ENCODE measurements around the gene DIRAS2.

DIRAS2 gene

DNA sequence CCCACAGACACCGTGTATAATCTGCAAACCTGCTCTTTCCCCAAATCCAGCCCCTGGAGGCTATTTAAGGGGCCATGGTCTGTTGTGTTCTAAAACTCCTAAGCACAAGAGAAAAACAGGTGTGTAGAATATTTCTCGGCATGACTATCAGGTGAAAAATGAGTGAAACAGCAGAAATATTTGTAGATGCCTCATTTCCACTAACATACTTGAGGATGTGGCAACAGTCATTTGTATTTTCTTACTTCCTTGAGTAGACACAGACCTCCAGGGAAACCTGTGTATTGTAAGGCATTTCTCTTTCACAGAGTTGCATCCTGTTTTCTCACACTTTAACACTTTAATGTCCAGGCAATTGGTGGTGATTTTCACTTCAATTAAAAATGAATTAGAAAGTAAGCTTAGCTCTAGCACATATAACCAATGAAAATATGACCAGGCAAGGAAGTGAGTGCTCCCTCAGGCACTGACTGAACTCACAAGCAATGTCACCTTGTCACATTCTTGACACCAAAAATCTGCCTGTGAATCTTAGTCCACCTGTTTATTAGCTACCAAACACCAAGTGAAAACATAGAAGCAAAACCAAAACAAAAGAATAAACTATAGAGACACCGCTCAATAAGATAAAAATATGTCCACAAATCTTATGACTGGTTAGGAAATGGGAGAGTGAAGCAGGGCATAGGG lies 64.4 kb downstream of the DIRAS2 start:
- TF ChIP-seq, protein P1, sequence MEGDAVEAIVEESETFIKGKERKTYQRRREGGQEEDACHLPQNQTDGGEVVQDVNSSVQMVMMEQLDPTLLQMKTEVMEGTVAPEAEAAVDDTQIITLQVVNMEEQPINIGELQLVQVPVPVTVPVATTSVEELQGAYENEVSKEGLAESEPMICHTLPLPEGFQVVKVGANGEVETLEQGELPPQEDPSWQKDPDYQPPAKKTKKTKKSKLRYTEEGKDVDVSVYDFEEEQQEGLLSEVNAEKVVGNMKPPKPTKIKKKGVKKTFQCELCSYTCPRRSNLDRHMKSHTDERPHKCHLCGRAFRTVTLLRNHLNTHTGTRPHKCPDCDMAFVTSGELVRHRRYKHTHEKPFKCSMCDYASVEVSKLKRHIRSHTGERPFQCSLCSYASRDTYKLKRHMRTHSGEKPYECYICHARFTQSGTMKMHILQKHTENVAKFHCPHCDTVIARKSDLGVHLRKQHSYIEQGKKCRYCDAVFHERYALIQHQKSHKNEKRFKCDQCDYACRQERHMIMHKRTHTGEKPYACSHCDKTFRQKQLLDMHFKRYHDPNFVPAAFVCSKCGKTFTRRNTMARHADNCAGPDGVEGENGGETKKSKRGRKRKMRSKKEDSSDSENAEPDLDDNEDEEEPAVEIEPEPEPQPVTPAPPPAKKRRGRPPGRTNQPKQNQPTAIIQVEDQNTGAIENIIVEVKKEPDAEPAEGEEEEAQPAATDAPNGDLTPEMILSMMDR (IDR thresholded peaks at IDR 0.05; ENCODE audit: control extremely low read depth, extremely low read depth, low read depth, missing control alignments): no peak
- DNase-seq (ENCODE audit: extremely low spot score): no peak
- POLR2A ChIA-PET: no interaction called here
- CTCF ChIA-PET: interaction anchor here (0.8 kb wide), 2 partner anchors 9 to 44 kb away, joined by 3 read pairs; no protein-coding TSS in a partner anchor

DNA sequence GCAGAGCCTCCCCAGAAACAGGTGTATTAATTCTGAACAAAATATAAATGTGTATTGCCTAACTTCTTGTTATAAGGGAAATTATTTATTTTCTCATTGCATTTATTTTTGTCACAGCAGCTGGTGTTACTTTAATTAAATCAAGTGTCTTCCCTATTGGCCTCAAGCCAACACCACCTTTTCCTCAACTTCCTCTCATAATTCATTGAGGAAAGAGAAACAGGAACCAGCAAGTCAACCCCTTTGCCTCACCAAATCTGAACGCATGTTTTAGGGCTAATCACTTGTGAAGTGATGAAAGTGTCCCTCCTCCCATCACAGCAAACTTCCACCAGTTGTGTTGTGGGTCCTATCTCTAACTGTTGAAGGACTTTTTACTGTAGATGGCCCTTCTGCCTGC lies 73.1 kb downstream of the DIRAS2 start:
- no peak for DNase-seq (ENCODE audit: extremely low spot score)
- ChIA-PET POLR2A (no interaction called here), CTCF (no interaction called here)
- TF ChIP-seq, protein P1 (IDR thresholded peaks at IDR 0.05; ENCODE audit: control extremely low read depth, extremely low read depth, low read depth, missing control alignments): no peak

DNA sequence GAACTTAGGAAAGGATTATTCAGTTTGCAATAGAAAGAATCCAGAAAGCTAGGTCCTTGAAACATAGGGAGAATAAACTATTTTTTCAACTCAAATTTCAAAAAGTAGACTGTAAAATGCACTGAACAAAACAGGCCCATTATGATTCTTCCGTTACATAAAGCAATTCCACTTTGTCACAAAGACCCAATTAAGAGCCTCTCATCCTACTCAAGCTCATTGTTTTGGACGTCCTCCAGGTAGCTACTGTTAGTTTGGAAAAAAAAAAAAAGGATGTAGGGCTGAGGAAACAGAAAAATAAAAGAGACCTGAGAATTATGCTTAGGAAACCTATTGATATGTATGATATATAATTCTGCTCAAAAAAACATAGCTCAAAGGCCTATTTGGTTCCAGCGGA lies 74.0 kb downstream of the DIRAS2 start:
- TF ChIP-seq, protein P1 (IDR thresholded peaks at IDR 0.05; ENCODE audit: control extremely low read depth, extremely low read depth, low read depth, missing control alignments): no peak
- ChIA-PET CTCF (no interaction called here), POLR2A (no interaction called here)
- DNase-seq (ENCODE audit: extremely low spot score): no peak

DNA sequence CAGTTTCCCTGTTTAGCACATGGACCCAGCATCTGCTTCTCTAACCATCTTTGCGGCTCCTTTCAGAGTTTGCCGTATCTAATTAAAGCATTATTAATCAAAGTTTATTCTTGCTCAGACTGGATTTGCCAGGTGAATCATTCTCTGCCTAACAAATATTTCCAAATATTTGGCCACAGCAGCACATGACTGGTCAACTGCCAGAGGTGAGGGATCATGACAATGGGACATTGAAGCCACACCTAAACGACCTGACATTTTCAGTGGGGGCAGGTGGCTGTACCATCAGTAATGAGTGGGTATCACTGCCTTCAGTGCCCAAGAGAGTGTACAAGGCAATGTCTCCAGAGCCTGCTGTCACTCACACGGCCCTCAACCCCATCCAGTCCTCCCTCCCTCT lies 80.4 kb downstream of the DIRAS2 start:
- TF ChIP-seq, protein P1 (IDR thresholded peaks at IDR 0.05; ENCODE audit: control extremely low read depth, extremely low read depth, low read depth, missing control alignments): no peak
- POLR2A ChIA-PET: no interaction called here
- DNase-seq (ENCODE audit: extremely low spot score): no peak
- CTCF ChIA-PET: no interaction called here

All from GM10248 (cell line).